HFFc6 (cell line): ENCODE measurements around the gene OCA2. TPM values are rescaled to one million over a fixed set of nuclear protein-coding genes. Genes with fewer than 3 reads are reported as not detected.

Experiments used
- DNase-seq: peaks from one replicate; pipeline ENCODE4 v3.0.0-alpha.2; 2018
- H3K27ac Mint-ChIP-seq: 2 replicates; pipeline ENCODE4 v1.8.0; 2020; ENCODE audit warnings: mild to moderate bottlenecking, mixed read lengths
- H3K27me3 Mint-ChIP-seq: 2 replicates; pipeline ENCODE4 v1.8.0; 2021; ENCODE audit warnings: mild to moderate bottlenecking, moderate library complexity, mixed read lengths; ENCODE audit not compliant: insufficient read depth
- H3K36me3 Mint-ChIP-seq: 2 replicates; pipeline ENCODE4 v1.8.0; 2021; ENCODE audit warnings: low read depth, mixed read lengths
- H3K4me1 Mint-ChIP-seq: 2 replicates; pipeline ENCODE4 v1.8.0; 2020; ENCODE audit warnings: low read depth, mixed read lengths
- H3K4me3 Mint-ChIP-seq: 2 replicates; pipeline ENCODE4 v1.8.0; 2020; ENCODE audit warnings: mild to moderate bottlenecking, moderate library complexity, mixed read lengths
- H3K9me3 Mint-ChIP-seq: 2 replicates; pipeline ENCODE4 v1.8.0; 2020; ENCODE audit warnings: mild to moderate bottlenecking, mixed read lengths
- CTCF ChIP-seq: fragments of 200-600 bp; sonication (generic); IDR thresholded peaks from 2 replicates; pipeline ENCODE4 v1.5.0; 2021; ENCODE audit warnings: antibody characterized with exemption, mild to moderate bottlenecking
- total RNA-seq, 6 experiments: library from RNA; stranded (reverse); fragmentation: NEBNext Ultra II Directional; extraction: Animal tissue kit (Norgen Biotek cat#: 25700); gene quantifications; 2 replicates in 1 of 6; 3 replicates in 5 of 6; pipeline ENCODE4 v1.2.3, GENCODE V29; 2021

Gene OCA2
- total RNA-seq, 6 experiments from 2014 or later, result not detected

- peaks cover 13% of the 10 kb centered on the region for H3K36me3 Mint-ChIP-seq
- no peaks in the 10 kb centered on the region for H3K9me3 Mint-ChIP-seq
- no peak overlapping the region for H3K4me3 Mint-ChIP-seq
- H3K27me3 Mint-ChIP-seq, result peaks cover 2% of the 10 kb centered on the region; the same call in 1 of the 2 replicates
- no peak for DNase-seq
- H3K4me1 Mint-ChIP-seq, result peaks cover 9% of the 10 kb centered on the region; the same call in 1 of the 2 replicates
- no peak overlapping the region for H3K27ac Mint-ChIP-seq
- no peak for TF ChIP-seq CTCF
These were observed 18.4 kb upstream of the OCA2 start for GRCh38 chr15:28117432-28117990.

DNA sequence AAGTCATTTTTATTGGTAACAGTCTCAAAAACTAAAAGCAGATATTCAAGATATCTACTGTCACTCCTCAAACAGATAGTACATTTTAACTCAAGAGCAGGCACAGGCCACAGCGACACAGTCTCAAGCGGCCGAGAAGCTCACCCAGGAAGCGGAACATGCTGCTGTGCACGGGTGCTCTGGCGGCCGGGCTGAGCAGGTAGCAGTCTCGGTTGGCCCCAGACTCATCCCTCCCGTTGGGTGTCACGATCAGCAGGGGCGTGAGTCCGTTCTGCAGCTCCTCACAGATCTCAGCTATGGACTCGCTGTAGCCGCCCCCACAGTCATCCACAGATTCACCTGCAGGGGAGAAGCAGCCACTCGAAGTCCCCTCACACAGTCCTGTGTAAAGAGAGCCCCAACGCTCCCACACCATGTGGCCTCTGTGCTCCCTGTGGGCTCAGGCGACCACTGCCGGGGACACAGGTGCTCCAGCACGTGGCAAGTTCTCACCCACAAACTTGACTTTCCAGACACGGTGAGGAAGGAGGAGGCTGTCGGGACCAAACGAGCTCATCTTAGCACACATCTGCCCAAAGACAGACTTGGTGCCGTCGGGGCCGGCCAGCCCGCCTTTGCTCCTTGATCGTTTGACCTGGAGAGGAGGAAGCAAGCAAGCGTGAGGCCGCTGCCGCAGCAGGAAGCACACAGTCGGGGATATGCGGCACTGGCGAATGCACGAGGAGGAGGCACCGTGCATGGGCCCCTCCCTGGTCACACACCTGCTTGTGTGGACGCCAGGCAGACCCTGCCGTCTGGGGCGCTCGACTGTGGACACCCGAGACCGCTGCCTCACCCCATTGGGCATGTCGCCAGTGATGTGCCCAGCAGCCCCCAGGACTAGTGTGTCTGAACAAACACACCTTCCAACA is 17.7 kb upstream of the OCA2 start:
- H3K9me3 Mint-ChIP-seq, result no peaks in the 10 kb centered on the region
- DNase-seq, result no peak
- H3K4me3 Mint-ChIP-seq, result no peak overlapping the region
- peaks cover 19% of the 10 kb centered on the region for H3K36me3 Mint-ChIP-seq
- TF ChIP-seq CTCF, result no peak
- H3K27me3 Mint-ChIP-seq, result peaks cover 2% of the 10 kb centered on the region; the same call in 1 of the 2 replicates
- H3K4me1 Mint-ChIP-seq, result peaks cover 9% of the 10 kb centered on the region; the same call in 1 of the 2 replicates
- H3K27ac Mint-ChIP-seq, result no peak overlapping the region

GRCh38 chr15:28115871-28116270 is 16.8 kb upstream of the OCA2 start:
- Mint-ChIP-seq H3K36me3 (peaks cover 25% of the 10 kb centered on the region), H3K4me1 (peaks cover 9% of the 10 kb centered on the region; the same call in 1 of the 2 replicates), H3K4me3 (no peak overlapping the region), H3K9me3 (no peaks in the 10 kb centered on the region), H3K27me3 (peaks cover 2% of the 10 kb centered on the region; the same call in 1 of the 2 replicates), H3K27ac (no peak overlapping the region)
- DNase-seq, result no peak
- TF ChIP-seq CTCF, result no peak

- H3K27ac Mint-ChIP-seq, result no peak overlapping the region
- H3K4me1 Mint-ChIP-seq, result peaks cover 5% of the 10 kb centered on the region; the same call in 1 of the 2 replicates
- no peak for TF ChIP-seq CTCF
- no peak overlapping the region for H3K4me3 Mint-ChIP-seq
- peaks cover 23% of the 10 kb centered on the region for H3K36me3 Mint-ChIP-seq
- peaks cover 2% of the 10 kb centered on the region; the same call in 1 of the 2 replicates for H3K27me3 Mint-ChIP-seq
- DNase-seq, result no peak
- H3K9me3 Mint-ChIP-seq, result no peaks in the 10 kb centered on the region
These were observed 15.9 kb upstream of the OCA2 start for GRCh38 chr15:28114721-28115622.

GRCh38 chr15:28114114-28114455 is 15.0 kb upstream of the OCA2 start:
- no peak overlapping the region for H3K4me3 Mint-ChIP-seq
- H3K27me3 Mint-ChIP-seq, result peaks cover 2% of the 10 kb centered on the region
- peaks cover 21% of the 10 kb centered on the region for H3K36me3 Mint-ChIP-seq
- no peak for TF ChIP-seq CTCF
- no peaks in the 10 kb centered on the region for H3K9me3 Mint-ChIP-seq
- no peak overlapping the region for H3K27ac Mint-ChIP-seq
- DNase-seq, result no peak
- no peaks in the 10 kb centered on the region for H3K4me1 Mint-ChIP-seq
